Chondrocyte (in vitro differentiated cells): ENCODE results near the gene WNT1. TPM values are rescaled to one million over a fixed set of nuclear protein-coding genes. Genes with fewer than 3 reads are reported as not detected.

Experiments
- DNase-seq: peaks from one replicate; pipeline ENCODE4 v3.0.0; 2021; ENCODE audit warnings: mixed read lengths, low spot score
- H3K27ac Mint-ChIP-seq: one replicate; pipeline ENCODE4 v1.8.0; 2021; ENCODE audit warnings: mild to moderate bottlenecking, moderate library complexity, mixed read lengths; ENCODE audit not compliant: unreplicated experiment
- H3K27me3 Mint-ChIP-seq: 2 replicates; pipeline ENCODE4 v1.8.0; 2021; ENCODE audit warnings: low read depth, mixed read lengths
- H3K36me3 Mint-ChIP-seq: 2 replicates; pipeline ENCODE4 v1.8.0; 2021; ENCODE audit warnings: low read depth, mixed read lengths
- H3K4me1 Mint-ChIP-seq: 2 replicates; pipeline ENCODE4 v1.8.0; 2021; ENCODE audit warnings: low read depth, mild to moderate bottlenecking, mixed read lengths
- H3K4me3 Mint-ChIP-seq: one replicate; pipeline ENCODE4 v1.8.0; 2021; ENCODE audit warnings: mild to moderate bottlenecking, moderate library complexity, mixed read lengths; ENCODE audit not compliant: unreplicated experiment
- H3K9me3 Mint-ChIP-seq: 2 replicates; pipeline ENCODE4 v1.8.0; 2021; ENCODE audit warnings: low read depth, mixed read lengths
- total RNA-seq: library from RNA; stranded (reverse); gene quantifications from 3 replicates; pipeline ENCODE4 v1.2.1, GENCODE V29; 2021
- TF ChIP-seq, protein P1 (sequence below): fragments of 200-600 bp; sonication (generic); IDR thresholded peaks from 2 replicates; pipeline ENCODE4 v1.5.0; 2021; ENCODE audit warnings: antibody characterized with exemption, mild to moderate bottlenecking, moderate library complexity

WNT1 gene
- total RNA-seq, 1 donor from 2014 or later = not detected

- H3K27me3 Mint-ChIP-seq = no peaks in the 10 kb centered on the region
- H3K27ac Mint-ChIP-seq = no peak overlapping the region
- peak; percentile 84 for DNase-seq
- H3K36me3 Mint-ChIP-seq = peaks cover 30% of the 10 kb centered on the region
- no peaks in the 10 kb centered on the region for H3K9me3 Mint-ChIP-seq
- TF ChIP-seq, protein P1, sequence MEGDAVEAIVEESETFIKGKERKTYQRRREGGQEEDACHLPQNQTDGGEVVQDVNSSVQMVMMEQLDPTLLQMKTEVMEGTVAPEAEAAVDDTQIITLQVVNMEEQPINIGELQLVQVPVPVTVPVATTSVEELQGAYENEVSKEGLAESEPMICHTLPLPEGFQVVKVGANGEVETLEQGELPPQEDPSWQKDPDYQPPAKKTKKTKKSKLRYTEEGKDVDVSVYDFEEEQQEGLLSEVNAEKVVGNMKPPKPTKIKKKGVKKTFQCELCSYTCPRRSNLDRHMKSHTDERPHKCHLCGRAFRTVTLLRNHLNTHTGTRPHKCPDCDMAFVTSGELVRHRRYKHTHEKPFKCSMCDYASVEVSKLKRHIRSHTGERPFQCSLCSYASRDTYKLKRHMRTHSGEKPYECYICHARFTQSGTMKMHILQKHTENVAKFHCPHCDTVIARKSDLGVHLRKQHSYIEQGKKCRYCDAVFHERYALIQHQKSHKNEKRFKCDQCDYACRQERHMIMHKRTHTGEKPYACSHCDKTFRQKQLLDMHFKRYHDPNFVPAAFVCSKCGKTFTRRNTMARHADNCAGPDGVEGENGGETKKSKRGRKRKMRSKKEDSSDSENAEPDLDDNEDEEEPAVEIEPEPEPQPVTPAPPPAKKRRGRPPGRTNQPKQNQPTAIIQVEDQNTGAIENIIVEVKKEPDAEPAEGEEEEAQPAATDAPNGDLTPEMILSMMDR = no peak
- H3K4me3 Mint-ChIP-seq = no peak overlapping the region
- no peaks in the 10 kb centered on the region for H3K4me1 Mint-ChIP-seq
These were observed 48.8 kb downstream of the WNT1 start for GRCh38 chr12:49026678-49027480.

- Mint-ChIP-seq H3K4me3 (no peak overlapping the region), H3K4me1 (no peaks in the 10 kb centered on the region), H3K36me3 (peaks cover 29% of the 10 kb centered on the region), H3K27ac (no peak overlapping the region), H3K9me3 (no peaks in the 10 kb centered on the region), H3K27me3 (no peaks in the 10 kb centered on the region)
- peak; percentile 65 for DNase-seq
- TF ChIP-seq, protein P1 = no peak
These were observed 49.9 kb downstream of the WNT1 start for GRCh38 chr12:49027846-49028555.

DNA sequence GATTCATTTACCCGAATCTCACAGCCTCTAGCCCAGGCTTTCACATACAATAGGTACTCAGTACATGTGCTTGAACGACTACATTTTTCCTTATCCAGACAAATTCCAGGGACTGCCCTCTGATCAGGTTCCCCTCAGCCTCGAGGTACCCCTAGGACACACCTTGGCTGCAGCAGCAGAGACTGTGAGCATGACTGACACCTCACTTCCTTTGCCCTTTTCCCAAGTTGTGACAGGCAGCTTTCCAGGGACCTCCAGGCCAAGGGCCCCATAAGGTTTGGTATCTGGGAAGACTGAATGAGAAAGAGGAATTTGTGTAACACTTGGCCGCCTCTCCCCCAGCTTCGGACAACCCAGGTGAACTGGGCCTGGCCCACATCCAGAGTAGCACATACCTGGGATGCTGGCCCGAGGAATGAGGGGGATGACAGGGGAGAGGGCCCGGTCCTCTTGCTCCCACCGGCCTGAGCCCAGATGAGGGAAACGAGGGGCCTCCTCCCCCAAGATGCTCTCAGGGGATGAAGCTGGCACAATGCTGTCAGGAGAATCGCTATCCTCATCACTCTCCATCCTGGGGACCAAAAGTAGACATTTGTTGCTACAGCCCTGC is 50.6 kb downstream of the WNT1 start:
- H3K4me3 Mint-ChIP-seq = no peak overlapping the region
- TF ChIP-seq, protein P1 = no peak
- no peak overlapping the region for H3K27ac Mint-ChIP-seq
- H3K4me1 Mint-ChIP-seq = no peaks in the 10 kb centered on the region
- no peaks in the 10 kb centered on the region for H3K27me3 Mint-ChIP-seq
- H3K36me3 Mint-ChIP-seq = peaks cover 29% of the 10 kb centered on the region
- peak; percentile 77 for DNase-seq
- no peaks in the 10 kb centered on the region for H3K9me3 Mint-ChIP-seq

DNA sequence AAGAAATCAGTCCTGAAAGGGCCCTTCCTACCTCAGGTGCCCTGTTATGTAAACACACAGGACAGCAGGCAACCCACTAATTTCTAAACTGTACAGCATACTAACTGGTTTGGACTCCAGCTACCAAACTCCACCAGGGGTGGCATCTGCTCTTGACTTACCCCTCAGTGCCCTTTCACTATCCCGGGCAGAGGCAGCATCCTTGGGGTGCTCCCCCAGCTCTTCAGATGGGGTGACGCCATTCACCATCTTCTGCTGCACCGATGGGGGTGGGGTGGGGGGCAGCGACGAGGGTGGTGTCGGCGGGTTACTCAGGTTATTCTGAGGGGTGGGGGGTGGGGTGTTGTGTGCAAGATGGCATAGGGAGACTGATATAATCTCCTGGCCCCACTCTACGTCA is 52.0 kb downstream of the WNT1 start:
- Mint-ChIP-seq H3K4me1 (no peaks in the 10 kb centered on the region), H3K36me3 (peaks cover 31% of the 10 kb centered on the region), H3K27ac (no peak overlapping the region), H3K4me3 (no peak overlapping the region), H3K27me3 (no peaks in the 10 kb centered on the region), H3K9me3 (no peaks in the 10 kb centered on the region)
- DNase-seq = peak; percentile 30
- TF ChIP-seq, protein P1 = no peak
